Motor neuron (in vitro differentiated cells): ENCODE results near the gene EDA2R. TPM values are rescaled to one million over a fixed set of nuclear protein-coding genes. Genes with fewer than 3 reads are reported as not detected.
A peak's percentile ranks its signal among the peaks of the same experiment; 100 is the strongest.

Experiments used
- ATAC-seq, 8 experiments: fragments of 200-7000 bp; cut with Tn5 transposase; replicated peaks in 6 of 8; 2 replicates each; pipeline ENCODE4 v1.8.0; 2021; ENCODE audit warnings: mild to moderate bottlenecking in 8 of 8, moderate library complexity in 8 of 8
- H3K27ac ChIP-seq, 2 donors: fragments of 250-450 bp; sonication (Bioruptor Pico); 2 replicates each; pipeline ENCODE4 v1.9.0; 2021; ENCODE audit warnings: antibody characterized with exemption in 2 of 2, mild to moderate bottlenecking in 2 of 2, moderate library complexity in 1 of 2
- H3K4me1 ChIP-seq, 2 donors: fragments of 250-450 bp; sonication (Bioruptor Pico); replicated peaks in 1 of 2; 2 replicates each; pipeline ENCODE4 v1.6.1; 2021; ENCODE audit warnings: antibody characterized with exemption in 2 of 2, mild to moderate bottlenecking in 2 of 2, moderate library complexity in 1 of 2
- H3K4me3 ChIP-seq, 5 donors: fragments of 250-450 bp; sonication (Bioruptor Pico); 2 replicates each; pipeline ENCODE4 v1.9.0; 2021; ENCODE audit warnings: antibody characterized with exemption in 5 of 5, mild to moderate bottlenecking in 5 of 5, moderate library complexity in 4 of 5
- WGBS, 10 experiments: fragments of 450-650 bp; shearing (Covaris generic); methylation state at CpG; one replicate each; pipeline ENCODE4 v1.0.0; 2022; 5-methylcytosine and 5-hydroxymethylcytosine counted together
- in situ Hi-C, 9 experiments: fragments of 400-800 bp; cut with MboI; loops; one replicate each; pipeline ENCODE4 v1.15.0; 2021; ENCODE audit warnings: low sequenced_read_pairs in 9 of 9, low pct_unique_long_range_greater_than_20kb in 2 of 9; ENCODE audit not compliant: unreplicated experiment in 9 of 9
- total RNA-seq, 8 experiments: library from RNA; unstranded; fragments of 300-600 nt; gene quantifications; 2 replicates each; pipeline versions ENCODE4 v1.2.3 to v1.2.4, GENCODE V29; 2022

Gene EDA2R, protein sequence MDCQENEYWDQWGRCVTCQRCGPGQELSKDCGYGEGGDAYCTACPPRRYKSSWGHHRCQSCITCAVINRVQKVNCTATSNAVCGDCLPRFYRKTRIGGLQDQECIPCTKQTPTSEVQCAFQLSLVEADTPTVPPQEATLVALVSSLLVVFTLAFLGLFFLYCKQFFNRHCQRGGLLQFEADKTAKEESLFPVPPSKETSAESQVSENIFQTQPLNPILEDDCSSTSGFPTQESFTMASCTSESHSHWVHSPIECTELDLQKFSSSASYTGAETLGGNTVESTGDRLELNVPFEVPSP
- 10 to 100 TPM in 5 of 8 experiments, 1 to 10 TPM in 3; 7.2 to 32.6 (median 11.8) TPM for total RNA-seq

DNA sequence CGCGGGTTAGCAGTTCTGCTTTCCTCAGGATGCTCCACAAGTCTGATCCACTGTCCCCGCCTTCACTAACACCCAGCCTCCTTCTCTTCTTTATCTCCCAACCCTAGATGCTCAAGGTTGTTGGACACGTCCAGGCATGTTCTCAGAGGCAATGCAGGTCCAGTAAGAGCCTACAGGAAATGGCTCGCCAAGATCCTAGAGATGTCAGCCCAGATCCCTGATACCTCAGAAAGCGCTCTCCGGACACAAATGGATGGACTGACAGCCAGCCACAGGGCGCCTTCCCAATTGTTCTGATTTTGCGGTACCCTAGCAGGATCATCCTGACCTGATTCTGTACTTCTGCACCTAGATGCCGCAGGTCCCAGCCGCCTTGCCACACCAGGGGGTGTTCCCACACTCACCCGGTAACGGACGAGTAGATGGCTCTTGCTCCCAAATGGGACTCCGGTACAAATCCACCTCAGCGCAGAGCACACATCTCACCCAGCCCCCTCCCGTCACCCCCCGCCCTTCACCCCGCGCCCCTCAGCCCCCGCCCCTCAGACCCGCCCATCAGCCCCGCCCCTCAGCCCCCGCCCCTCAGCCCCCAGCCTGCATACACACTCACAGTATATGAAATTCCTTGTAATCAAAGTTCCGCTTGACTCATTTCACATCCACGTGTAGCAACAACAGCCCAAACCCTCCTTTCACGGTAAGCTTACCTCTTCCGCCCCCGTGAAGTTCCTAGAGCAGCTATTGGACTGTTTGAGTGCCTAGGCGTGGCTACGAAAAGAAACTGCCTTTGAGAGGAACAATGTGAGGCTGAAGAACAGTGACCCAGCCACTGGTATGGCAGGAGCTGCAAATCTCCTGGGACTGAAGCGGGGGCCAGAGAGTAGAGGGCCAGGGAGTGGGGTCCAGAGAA, at the start of gene EDA2R:
Gene EDA2R, minus strand, starts transcription at position 488 of the 910 bp plus-strand sequence. CDS start 23,058 bp downstream, outside the sequence.
- in situ Hi-C loops = no loop called here
- Histone ChIP-seq H3K4me1 (peaks cover 2 to 4% of the 10 kb centered on the region in 2 donors), H3K4me3 (peak within 1 kb of the TSS; percentile 47 to 83 (median 59)), H3K27ac (peak within 1 kb of the TSS; percentile 58 to 90)
- 0 to 42% (median 19%) methylated on average over 2 to 7 of the region's 32 CpGs; no CpG with 5 or more reads in 7 of the 10 experiments for WGBS, 10 experiments
- peak; percentile 75 to 95 (median 94) for ATAC-seq

DNA sequence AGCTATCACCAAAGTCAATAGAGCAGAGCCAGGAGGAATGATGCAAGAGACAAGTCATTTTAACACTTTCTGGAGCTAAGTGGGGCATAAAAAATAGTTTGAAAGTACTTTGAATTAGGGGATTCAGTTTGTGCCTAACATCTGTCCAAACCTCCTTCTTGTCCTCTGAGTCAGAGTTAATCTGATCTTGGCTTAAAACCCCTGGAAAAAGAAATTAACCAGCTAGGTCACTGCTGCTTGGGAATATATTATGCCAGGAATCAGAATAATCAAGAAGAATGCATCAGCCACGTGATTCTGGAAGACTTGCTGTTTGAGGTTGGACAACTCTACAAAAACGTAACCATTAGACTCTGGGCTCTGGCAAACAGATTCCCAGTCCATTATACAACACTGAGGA, 45.3 kb upstream of the EDA2R start:
- H3K27ac ChIP-seq = no peak overlapping the region
- H3K4me1 ChIP-seq = no peaks in the 10 kb centered on the region
- in situ Hi-C loops = no loop called here
- no peak overlapping the region for H3K4me3 ChIP-seq
- no peak for ATAC-seq
- 0 to 40% methylated on average over 1 to 2 of the region's 2 CpGs; no CpG with 5 or more reads in 8 of the 10 experiments for WGBS, 10 experiments

DNA sequence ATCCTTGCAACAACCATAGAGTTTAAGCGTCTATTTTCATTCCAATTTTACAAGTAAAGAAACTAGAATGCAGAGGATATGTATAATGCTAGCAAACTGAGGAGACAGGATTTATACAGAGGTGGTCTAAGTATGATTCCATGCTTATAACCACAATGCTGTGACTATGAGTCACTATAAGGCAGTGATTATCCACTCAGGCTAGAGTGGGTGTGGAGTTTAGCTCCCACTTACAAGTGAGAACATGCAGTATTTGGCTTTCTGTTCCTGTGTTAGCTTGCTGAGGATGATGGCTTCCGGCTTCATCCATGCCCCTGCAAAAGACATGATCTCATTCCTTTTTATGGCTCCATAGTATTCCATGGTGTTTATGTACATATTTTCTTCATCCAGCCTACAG, 41.6 kb upstream of the EDA2R start:
- ATAC-seq = peak in 2 of 8 experiments; percentile 55 to 68
- no peaks in the 10 kb centered on the region for H3K4me1 ChIP-seq
- H3K4me3 ChIP-seq = no peak overlapping the region
- no peak overlapping the region for H3K27ac ChIP-seq
- in situ Hi-C loops = no loop called here
- WGBS, 10 experiments = 0 to 63% (median 38%) methylated on average over 1 to 2 of the region's 2 CpGs; no CpG with 5 or more reads in 6 of the 10 experiments

DNA sequence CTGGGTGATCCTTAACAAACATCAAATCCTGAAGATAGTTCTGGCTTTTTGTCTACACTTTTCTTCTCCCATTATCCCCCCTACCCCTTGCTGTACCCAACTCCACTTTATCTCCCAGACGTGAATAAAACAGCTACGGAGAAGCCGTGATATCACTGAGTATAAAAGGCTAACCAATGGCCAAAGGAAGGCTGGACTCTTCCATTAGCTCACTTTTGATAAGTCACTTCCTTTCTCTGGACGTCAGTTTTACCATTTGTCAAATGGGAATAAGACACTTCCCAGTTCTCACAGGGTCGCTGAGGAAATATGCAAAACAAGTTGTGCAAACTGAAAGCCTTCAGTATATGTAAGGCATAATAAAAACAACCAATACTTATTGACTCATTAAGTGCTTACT, 38.6 kb upstream of the EDA2R start:
- H3K27ac ChIP-seq = no peak overlapping the region
- H3K4me1 ChIP-seq = no peaks in the 10 kb centered on the region
- peak in 1 of 8 experiments; percentile 27 for ATAC-seq
- H3K4me3 ChIP-seq = no peak overlapping the region
- 0 to 83% (median 31%) methylated on average over 1 to 5 of the region's 5 CpGs; no CpG with 5 or more reads in 3 of the 10 experiments for WGBS, 10 experiments
- in situ Hi-C loops = no loop called here

DNA sequence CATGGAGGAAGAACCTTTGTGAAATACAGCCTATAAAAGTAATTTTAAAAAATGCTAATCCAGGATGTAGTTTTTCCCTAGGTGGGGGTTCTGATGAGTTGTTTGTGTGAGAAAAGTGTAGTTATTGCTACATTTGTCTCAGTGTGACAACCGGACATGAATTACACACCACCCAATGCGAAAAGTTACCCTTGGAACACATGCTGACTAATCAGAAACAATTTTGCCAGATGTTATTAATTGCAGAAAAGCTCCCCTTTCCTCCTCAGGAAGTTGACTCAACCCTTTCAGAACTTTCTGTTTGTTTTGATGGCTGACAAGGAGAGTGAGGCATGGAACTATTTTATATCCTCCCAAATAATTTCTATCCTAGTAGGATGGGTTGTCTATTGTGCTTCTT, 38.1 kb upstream of the EDA2R start:
- Histone ChIP-seq H3K27ac (no peak overlapping the region), H3K4me1 (no peaks in the 10 kb centered on the region), H3K4me3 (no peak overlapping the region)
- 0 to 38% methylated on average over 2 of the region's 2 CpGs; no CpG with 5 or more reads in 8 of the 10 experiments for WGBS, 10 experiments
- ATAC-seq = peak in 1 of 8 experiments; percentile 60
- in situ Hi-C loops = no loop called here

DNA sequence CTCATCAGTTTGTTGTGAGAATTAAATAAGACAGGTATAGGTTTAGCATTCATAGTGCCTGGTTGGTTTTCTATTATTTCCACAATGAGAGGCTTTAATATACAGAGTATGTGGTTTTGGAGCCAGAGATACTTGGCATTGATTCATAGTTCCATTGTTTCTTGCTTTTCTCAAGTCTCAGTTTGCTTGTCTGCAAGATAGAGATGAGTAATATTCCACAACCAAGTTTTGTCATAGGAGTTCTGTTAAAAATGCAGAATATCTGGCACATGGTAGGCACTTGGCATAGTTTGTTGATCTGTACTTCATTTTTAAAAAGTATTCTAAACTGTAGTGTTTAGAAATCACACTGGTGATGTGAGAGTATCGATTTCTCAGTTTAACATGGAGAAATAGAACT, 37.5 kb upstream of the EDA2R start:
- 0 to 63% (median 33%) methylated on average over 1 of the region's 1 CpG; no CpG with 5 or more reads in 5 of the 10 experiments for WGBS, 10 experiments
- peak in 1 of 8 experiments; percentile 15 for ATAC-seq

DNA sequence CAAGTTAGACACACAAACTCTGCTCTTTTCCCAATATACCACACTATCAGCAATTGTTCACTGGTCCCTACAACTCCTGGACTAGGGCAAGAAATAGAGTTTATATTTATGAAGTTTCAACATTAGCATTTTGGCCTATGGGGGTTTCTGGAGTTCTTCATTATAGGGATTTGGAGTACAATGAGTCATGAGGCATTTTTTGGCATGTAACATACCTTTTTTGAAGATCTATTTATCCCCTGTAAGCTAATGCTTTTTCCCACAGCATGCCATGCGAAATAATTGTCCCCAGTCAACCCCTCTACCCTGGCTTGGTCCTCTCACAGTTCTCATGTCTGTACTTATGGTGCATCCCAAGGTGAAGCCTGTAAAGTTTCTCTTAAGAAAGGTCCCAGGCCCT, 36.7 kb upstream of the EDA2R start:
- Histone ChIP-seq H3K4me1 (no peaks in the 10 kb centered on the region), H3K27ac (no peak overlapping the region), H3K4me3 (no peak overlapping the region)
- ATAC-seq = no peak
- 0 to 50% (median 0%) methylated on average over 1 of the region's 1 CpG; no CpG with 5 or more reads in 7 of the 10 experiments for WGBS, 10 experiments
- in situ Hi-C loops = no loop called here

More for the DNA sequence above, 37.5 kb upstream of the EDA2R start:
- H3K27ac ChIP-seq = no peak overlapping the region
- no peaks in the 10 kb centered on the region for H3K4me1 ChIP-seq
- in situ Hi-C loops = no loop called here
- no peak overlapping the region for H3K4me3 ChIP-seq

DNA sequence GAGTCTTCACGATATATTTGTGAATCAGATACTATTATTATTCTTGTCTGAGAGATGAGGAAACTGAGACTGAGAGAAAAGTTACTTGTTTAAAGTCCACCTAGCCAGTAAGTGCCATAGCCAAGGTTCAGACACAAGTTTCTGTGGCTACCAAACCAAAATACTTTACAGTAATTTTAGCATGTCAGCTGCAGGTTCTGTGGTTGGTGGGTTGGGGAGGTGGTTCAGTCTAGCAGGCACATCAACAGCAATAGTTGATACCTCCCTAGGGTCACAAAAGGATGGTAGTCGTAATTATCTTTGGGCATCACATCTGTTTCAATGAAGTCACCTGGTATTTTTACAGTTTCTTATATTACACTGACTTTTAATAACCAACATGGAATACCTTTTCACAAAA, 35.6 kb upstream of the EDA2R start:
- WGBS, 10 experiments = 29 to 60% methylated on average over 1 to 2 of the region's 2 CpGs; no CpG with 5 or more reads in 8 of the 10 experiments
- Histone ChIP-seq H3K27ac (no peak overlapping the region), H3K4me1 (no peaks in the 10 kb centered on the region), H3K4me3 (no peak overlapping the region)
- no peak for ATAC-seq
- in situ Hi-C loops = no loop called here

DNA sequence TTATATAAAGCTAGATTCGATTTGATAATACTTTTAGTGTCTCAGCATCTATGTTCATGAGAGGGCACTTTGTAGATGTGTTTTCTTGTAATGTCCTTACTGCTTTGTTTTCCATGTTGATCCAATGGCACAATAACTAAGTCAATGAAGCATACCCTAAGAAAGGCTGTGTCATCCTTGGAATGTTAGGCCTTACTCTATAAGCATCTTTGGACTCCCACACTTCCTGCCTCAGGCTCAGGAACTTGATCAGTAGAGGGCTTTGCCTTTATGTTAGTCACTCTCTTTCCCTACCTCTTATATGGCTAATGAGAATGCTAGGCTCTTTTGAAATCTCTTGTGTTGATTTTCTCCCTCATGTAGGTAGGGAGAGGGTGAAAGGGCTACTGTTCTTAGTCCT, 33.2 kb upstream of the EDA2R start:
- in situ Hi-C loops = no loop called here
- no peak overlapping the region for H3K27ac ChIP-seq
- H3K4me1 ChIP-seq = no peaks in the 10 kb centered on the region
- 0 to 100% (median 33%) methylated on average over 1 of the region's 1 CpG; no CpG with 5 or more reads in 5 of the 10 experiments for WGBS, 10 experiments
- H3K4me3 ChIP-seq = no peak overlapping the region
- no peak for ATAC-seq

DNA sequence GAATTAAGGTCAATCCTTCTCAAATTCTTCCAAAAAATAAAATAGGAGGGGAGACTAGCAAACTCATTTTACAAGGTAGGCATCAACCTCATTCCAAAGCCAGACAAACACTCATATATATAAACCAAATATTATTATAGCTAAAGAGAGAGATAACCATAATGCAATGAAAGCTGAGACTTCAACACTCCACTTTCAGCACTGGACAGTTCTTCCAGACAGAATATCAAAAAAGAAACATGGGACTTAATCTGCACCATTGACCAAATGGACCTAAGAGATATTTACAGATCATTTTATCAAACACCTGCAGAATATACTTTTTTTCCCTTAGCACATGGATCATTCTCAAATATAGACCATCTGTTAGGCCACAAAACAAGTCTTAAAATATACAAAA, 15.5 kb upstream of the EDA2R start:
- H3K4me3 ChIP-seq = no peak overlapping the region
- H3K4me1 ChIP-seq = no peaks in the 10 kb centered on the region
- in situ Hi-C loops = no loop called here
- no peak overlapping the region for H3K27ac ChIP-seq
- no peak for ATAC-seq

DNA sequence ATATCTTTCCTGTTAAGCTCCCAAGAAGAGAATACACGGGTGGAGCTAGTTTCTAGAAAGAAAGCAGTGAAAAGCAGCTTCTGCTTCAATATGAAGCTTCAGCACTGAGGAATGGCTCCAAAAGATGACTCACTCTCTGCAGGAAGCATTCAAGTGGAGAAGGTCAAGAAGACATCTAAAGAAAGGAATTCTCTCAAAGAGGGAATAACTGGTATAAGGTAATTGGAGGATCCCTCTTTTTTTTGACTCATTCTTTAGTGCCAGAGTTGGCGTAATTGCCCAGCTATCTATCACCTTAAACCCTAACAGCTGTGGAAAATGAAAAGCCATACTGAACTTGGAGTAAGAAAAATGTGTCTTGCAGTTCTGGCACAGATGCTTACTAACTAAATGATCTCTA, 3.5 kb downstream of the EDA2R start:
- peaks cover 2 to 4% of the 10 kb centered on the region in 2 donors for H3K4me1 ChIP-seq
- 0 to 38% (median 23%) methylated on average over 1 to 2 of the region's 2 CpGs; no CpG with 5 or more reads in 4 of the 10 experiments for WGBS, 10 experiments
- no peak overlapping the region for H3K27ac ChIP-seq
- no peak for ATAC-seq
- no peak overlapping the region for H3K4me3 ChIP-seq
- in situ Hi-C loops = no loop called here

DNA sequence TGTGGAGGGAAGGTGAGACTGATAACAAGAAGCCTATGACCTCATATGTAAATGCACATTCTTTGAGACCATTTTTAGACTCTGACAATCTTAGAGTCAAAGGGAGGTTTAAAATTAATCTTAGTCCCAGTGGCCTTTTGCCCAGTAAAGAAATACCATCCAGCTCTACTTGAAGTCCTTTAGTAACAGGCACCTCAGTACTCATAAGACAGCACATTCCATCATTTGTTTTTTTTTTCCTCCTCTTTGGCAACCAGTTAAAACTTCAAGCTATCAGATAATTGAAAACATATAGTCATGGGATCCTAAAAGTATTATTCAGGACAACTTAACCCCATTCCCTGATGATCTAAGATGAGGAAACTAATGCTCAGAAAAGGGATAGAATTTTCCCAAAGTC, 4.6 kb downstream of the EDA2R start:
- Histone ChIP-seq H3K4me1 (no peaks in the 10 kb centered on the region), H3K27ac (no peak overlapping the region), H3K4me3 (no peak overlapping the region)
- in situ Hi-C loops = no loop called here
- ATAC-seq = no peak

DNA sequence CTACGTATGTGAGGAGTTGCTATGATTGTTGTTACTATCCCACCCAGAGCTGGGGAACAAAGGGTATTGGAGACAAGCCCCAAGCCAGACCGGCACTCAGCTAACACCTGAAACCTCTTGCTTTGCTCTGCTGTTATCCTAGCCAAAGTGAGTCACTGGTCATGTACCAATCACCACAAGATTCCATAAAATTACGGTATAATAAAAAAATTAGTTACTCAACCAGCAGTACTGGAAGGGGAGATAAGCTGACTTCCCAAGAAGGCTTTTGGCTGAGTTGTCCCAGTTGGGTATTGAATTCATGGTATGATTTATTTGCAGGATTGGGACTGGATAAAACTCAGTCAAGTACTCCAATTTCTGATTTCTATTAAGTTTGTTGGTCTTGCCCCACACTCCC, 5.3 kb downstream of the EDA2R start:
- H3K4me3 ChIP-seq = no peak overlapping the region
- in situ Hi-C loops = no loop called here
- no peak overlapping the region for H3K27ac ChIP-seq
- peak in 1 of 8 experiments; percentile 11 for ATAC-seq
- WGBS, 10 experiments = 0 to 100% (median 0%) methylated on average over 1 to 2 of the region's 3 CpGs; no CpG with 5 or more reads in 7 of the 10 experiments
- H3K4me1 ChIP-seq = no peaks in the 10 kb centered on the region
